ENCODE measurements around the gene ELOVL6. TPM values are rescaled to one million over a fixed set of nuclear protein-coding genes. Genes with fewer than 3 reads are reported as not detected.
"Not testable (repeated sequence)": the region's sequence is repeated elsewhere in the genome, so short reads cannot be mapped to it uniquely, and the experiment has no call there.

Gene ELOVL6
- total and polyA plus RNA-seq, 7 experiments from 2014 or later, result 0.13 to 32.9 (median 0.81) TPM

DNA sequence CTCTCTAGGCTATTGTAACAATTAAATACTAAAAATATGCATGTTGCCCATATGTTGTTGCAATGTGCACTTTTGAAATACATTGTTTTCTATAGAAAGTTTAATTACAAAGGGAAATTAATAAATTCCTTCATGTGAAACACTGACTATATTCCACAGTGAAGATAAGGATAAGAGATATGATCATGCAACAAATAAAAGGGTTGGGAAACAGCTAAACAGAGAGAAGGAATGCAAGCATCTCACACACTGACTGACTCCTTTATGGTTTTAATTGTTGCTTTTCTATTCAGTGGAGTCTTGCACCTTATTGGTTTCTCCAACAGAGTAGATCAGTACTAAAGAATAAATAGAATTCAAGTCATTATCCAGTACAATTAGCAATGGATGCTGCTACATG lies 37.8 kb downstream of the ELOVL6 start:
- POLR2A ChIA-PET, result no interaction called here
- peaks cover 13 to 34% (median 23%) of the 10 kb centered on the region in 7 donors for H3K4me1 Mint-ChIP-seq
- intact Hi-C loops (cut with micrococcal nuclease), result no loop called here

GRCh38 chr4:110159541-110159940 lies 38.9 kb downstream of the ELOVL6 start:
- CTCF ChIA-PET, result no interaction called here
- Histone ChIP-seq H3K9me3 (ENCODE audit: control insufficient read depth in 2 of 3, low read length in 3 of 3) (no peaks in the 10 kb centered on the region), H3K36me3 (ENCODE audit: control insufficient read depth in 2 of 3, insufficient read depth in 3 of 3, low read length in 3 of 3) (no peaks in the 10 kb centered on the region), H3K27me3 (ENCODE audit: control insufficient read depth in 2 of 2, insufficient read depth in 2 of 2, low read length in 2 of 2) (no peaks in the 10 kb centered on the region), H3K4me1 (ENCODE audit: control insufficient read depth in 2 of 2, insufficient read depth in 2 of 2, low read length in 2 of 2) (no peaks in the 10 kb centered on the region), H3K27ac (ENCODE audit: low read depth, low read length) (no peak overlapping the region), H3K4me3 (ENCODE audit: low read length) (no peak overlapping the region)
- ATAC-seq (no peak), DNase-seq (no peak)
- Mint-ChIP-seq H3K4me1 (peaks cover 5 to 27% (median 13%) of the 10 kb centered on the region in 7 donors), H3K36me3 (peaks cover 0 to 37% (median 5%) of the 10 kb centered on the region in 5 donors), H3K9me3 (peaks cover 0 to 11% (median 1%) of the 10 kb centered on the region in 11 donors), H3K27ac (no peak overlapping the region), H3K4me3 (no peak overlapping the region), H3K27me3 (no peaks in the 10 kb centered on the region)
- POLR2A ChIA-PET, result no interaction called here
- intact Hi-C loops (cut with micrococcal nuclease), result loop anchor here in 1 of 2 donors (5.0 kb wide), 1 partner anchor 37 kb away; no protein-coding TSS in a partner anchor

More for the DNA sequence above, 37.8 kb downstream of the ELOVL6 start:
- Mint-ChIP-seq H3K4me3 (no peak overlapping the region), H3K27me3 (no peaks in the 10 kb centered on the region), H3K9me3 (peaks cover 0 to 11% (median 2%) of the 10 kb centered on the region in 11 donors), H3K27ac (no peak overlapping the region), H3K36me3 (peaks cover 0 to 40% (median 5%) of the 10 kb centered on the region in 5 donors)
- DNase-seq (no peak), ATAC-seq (no peak)
- Histone ChIP-seq H3K9me3 (ENCODE audit: control insufficient read depth in 2 of 3, low read length in 3 of 3) (no peaks in the 10 kb centered on the region), H3K4me1 (ENCODE audit: control insufficient read depth in 2 of 2, insufficient read depth in 2 of 2, low read length in 2 of 2) (peaks cover 9 to 11% of the 10 kb centered on the region in 2 donors), H3K36me3 (ENCODE audit: control insufficient read depth in 2 of 3, insufficient read depth in 3 of 3, low read length in 3 of 3) (no peaks in the 10 kb centered on the region), H3K4me3 (ENCODE audit: low read length) (no peak overlapping the region), H3K27ac (ENCODE audit: low read depth, low read length) (no peak overlapping the region), H3K27me3 (ENCODE audit: control insufficient read depth in 2 of 2, insufficient read depth in 2 of 2, low read length in 2 of 2) (no peaks in the 10 kb centered on the region)
- CTCF ChIA-PET, result interaction anchor here (0.6 kb wide), 1 partner anchor 30 kb away, joined by 3 read pairs; no protein-coding TSS in a partner anchor

GRCh38 chr4:110157580-110157979 lies 40.8 kb downstream of the ELOVL6 start:
- Mint-ChIP-seq H3K27me3 (no peaks in the 10 kb centered on the region), H3K4me1 (peaks cover 0 to 15% (median 0%) of the 10 kb centered on the region in 7 donors), H3K27ac (no peak overlapping the region), H3K9me3 (peaks cover 0 to 11% (median 0%) of the 10 kb centered on the region in 11 donors), H3K36me3 (peaks cover 0 to 20% (median 5%) of the 10 kb centered on the region in 5 donors), H3K4me3 (no peak overlapping the region)
- no peaks in the 10 kb centered on the region for H3K36me3 ChIP-seq (ENCODE audit: control insufficient read depth in 2 of 3, insufficient read depth in 3 of 3, low read length in 3 of 3)
- ChIA-PET CTCF (no interaction called here), POLR2A (interaction anchor here (0.7 to 1.0 kb wide), 2 partner anchors 18 to 36 kb away, joined by 3 read pairs; no protein-coding TSS in a partner anchor)
- H3K4me1 ChIP-seq (ENCODE audit: control insufficient read depth in 2 of 2, insufficient read depth in 2 of 2, low read length in 2 of 2), result no peaks in the 10 kb centered on the region
- no peak overlapping the region for H3K27ac ChIP-seq (ENCODE audit: low read depth, low read length)
- DNase-seq (no peak), ATAC-seq (no peak)
- intact Hi-C loops (cut with micrococcal nuclease), result loop anchor here in 1 of 2 donors (5.0 kb wide), 1 partner anchor 35 kb away; no protein-coding TSS in a partner anchor
- no peaks in the 10 kb centered on the region for H3K27me3 ChIP-seq (ENCODE audit: control insufficient read depth in 2 of 2, insufficient read depth in 2 of 2, low read length in 2 of 2)
- no peak overlapping the region for H3K4me3 ChIP-seq (ENCODE audit: low read length)
- no peaks in the 10 kb centered on the region for H3K9me3 ChIP-seq (ENCODE audit: control insufficient read depth in 2 of 3, low read length in 3 of 3)

- intact Hi-C loops (cut with micrococcal nuclease), result loop anchor here in 1 of 2 donors (5.0 kb wide), 1 partner anchor 35 kb away; no protein-coding TSS in a partner anchor
- H3K36me3 ChIP-seq (ENCODE audit: control insufficient read depth in 2 of 3, insufficient read depth in 3 of 3, low read length in 3 of 3); H3K27ac ChIP-seq (ENCODE audit: low read depth, low read length); H3K27me3 Mint-ChIP-seq; DNase-seq; H3K4me3 Mint-ChIP-seq; H3K27ac Mint-ChIP-seq; ATAC-seq; H3K4me1 ChIP-seq (ENCODE audit: control insufficient read depth in 2 of 2, insufficient read depth in 2 of 2, low read length in 2 of 2); H3K4me3 ChIP-seq (ENCODE audit: low read length); H3K27me3 ChIP-seq (ENCODE audit: control insufficient read depth in 2 of 2, insufficient read depth in 2 of 2, low read length in 2 of 2); CTCF ChIA-PET; H3K9me3 ChIP-seq (ENCODE audit: control insufficient read depth in 2 of 3, low read length in 3 of 3): not testable (repeated sequence)
- POLR2A ChIA-PET, result interaction anchor here (0.7 to 1.0 kb wide), 2 partner anchors 18 to 37 kb away, joined by 3 read pairs; no protein-coding TSS in a partner anchor
- Mint-ChIP-seq H3K36me3 (peaks cover 0 to 19% (median 5%) of the 10 kb centered on the region in 5 donors), H3K9me3 (peaks cover 0 to 11% (median 0%) of the 10 kb centered on the region in 11 donors), H3K4me1 (peaks cover 0 to 15% (median 0%) of the 10 kb centered on the region in 7 donors)
These were observed 41.2 kb downstream of the ELOVL6 start for GRCh38 chr4:110157166-110157565.

DNA sequence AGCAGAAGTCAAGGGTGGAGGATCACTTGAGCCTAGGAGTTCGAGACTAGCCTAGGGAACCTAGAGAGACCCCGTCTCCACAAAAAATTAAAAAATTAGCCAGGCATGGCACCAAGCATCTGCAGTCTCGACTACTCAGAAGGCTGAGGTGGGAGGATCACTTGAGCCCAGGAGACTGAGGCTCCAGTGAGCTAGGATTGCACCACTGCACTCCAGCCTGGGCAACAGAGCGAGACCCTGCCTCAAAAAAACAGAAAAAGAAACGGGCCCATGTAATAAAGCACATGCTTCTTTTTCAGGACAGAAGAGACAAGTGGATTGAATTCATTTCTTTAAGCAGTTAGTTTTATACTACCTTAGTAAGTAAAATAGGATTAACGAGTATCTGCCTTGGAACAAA lies 42.0 kb downstream of the ELOVL6 start:
- Mint-ChIP-seq H3K4me1 (peaks cover 0 to 15% (median 0%) of the 10 kb centered on the region in 7 donors), H3K9me3 (peaks cover 0 to 5% (median 0%) of the 10 kb centered on the region in 11 donors), H3K4me3 (no peak overlapping the region), H3K36me3 (peaks cover 0 to 14% (median under 1%) of the 10 kb centered on the region in 5 donors), H3K27ac (no peak overlapping the region), H3K27me3 (no peaks in the 10 kb centered on the region)
- DNase-seq, result no peak
- no peak overlapping the region for H3K4me3 ChIP-seq (ENCODE audit: low read length)
- POLR2A ChIA-PET, result interaction anchor here (1.0 kb wide), 1 partner anchor 38 kb away, joined by 3 read pairs; no protein-coding TSS in a partner anchor
- intact Hi-C loops (cut with micrococcal nuclease), result loop anchor here in 1 of 2 donors (5.0 kb wide), 1 partner anchor 34 kb away; no protein-coding TSS in a partner anchor
- H3K27me3 ChIP-seq (ENCODE audit: control insufficient read depth in 2 of 2, insufficient read depth in 2 of 2, low read length in 2 of 2), result no peaks in the 10 kb centered on the region
- H3K4me1 ChIP-seq (ENCODE audit: control insufficient read depth in 2 of 2, insufficient read depth in 2 of 2, low read length in 2 of 2), result no peaks in the 10 kb centered on the region
- H3K27ac ChIP-seq (ENCODE audit: low read depth, low read length), result no peak overlapping the region
- no peak for ATAC-seq
- no peaks in the 10 kb centered on the region for H3K9me3 ChIP-seq (ENCODE audit: control insufficient read depth in 2 of 3, low read length in 3 of 3)
- CTCF ChIA-PET, result interaction anchor here (0.6 kb wide), 1 partner anchor 52 kb away, joined by 3 read pairs; no protein-coding TSS in a partner anchor
- H3K36me3 ChIP-seq (ENCODE audit: control insufficient read depth in 2 of 3, insufficient read depth in 3 of 3, low read length in 3 of 3), result no peaks in the 10 kb centered on the region

DNA sequence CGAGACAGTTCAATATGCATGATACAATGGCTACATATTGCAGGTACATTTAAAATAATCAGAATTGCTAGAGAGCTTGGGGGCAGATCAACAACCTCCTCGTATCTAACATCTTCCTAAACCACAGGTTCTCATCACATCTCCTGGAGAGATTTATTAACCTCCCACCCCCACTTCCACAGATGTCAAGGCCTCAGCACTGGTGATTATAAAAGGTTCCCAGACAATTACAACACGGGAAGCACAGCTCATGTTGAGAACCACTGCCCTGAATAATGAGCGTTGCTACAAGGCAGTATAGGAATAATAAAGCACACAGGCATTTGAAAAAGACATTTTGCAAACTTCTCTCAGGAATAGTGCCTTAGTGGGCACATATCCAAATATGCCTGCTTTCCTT lies 42.8 kb downstream of the ELOVL6 start:
- intact Hi-C loops (cut with micrococcal nuclease), result loop anchor here in 1 of 2 donors (5.0 kb wide), 1 partner anchor 33 kb away; no protein-coding TSS in a partner anchor
- ChIA-PET CTCF (interaction anchor here (0.6 to 0.7 kb wide), 2 partner anchors 28 to 41 kb away, joined by 3 to 4 read pairs; no protein-coding TSS in a partner anchor), POLR2A (interaction anchor here (1.0 kb wide), 1 partner anchor 10 kb away, joined by 4 read pairs; no protein-coding TSS in a partner anchor)
- peaks cover 0 to 15% (median 0%) of the 10 kb centered on the region in 7 donors for H3K4me1 Mint-ChIP-seq
- Histone ChIP-seq H3K36me3 (ENCODE audit: control insufficient read depth in 2 of 3, insufficient read depth in 3 of 3, low read length in 3 of 3) (no peaks in the 10 kb centered on the region), H3K27me3 (ENCODE audit: control insufficient read depth in 2 of 2, insufficient read depth in 2 of 2, low read length in 2 of 2) (no peaks in the 10 kb centered on the region), H3K4me1 (ENCODE audit: control insufficient read depth in 2 of 2, insufficient read depth in 2 of 2, low read length in 2 of 2) (no peaks in the 10 kb centered on the region), H3K27ac (ENCODE audit: low read depth, low read length) (no peak overlapping the region), H3K4me3 (ENCODE audit: low read length) (no peak overlapping the region), H3K9me3 (ENCODE audit: control insufficient read depth in 2 of 3, low read length in 3 of 3) (no peaks in the 10 kb centered on the region)
- DNase-seq, result no peak
- peaks cover 0 to 10% (median 0%) of the 10 kb centered on the region in 5 donors for H3K36me3 Mint-ChIP-seq
- H3K27ac Mint-ChIP-seq, result no peak overlapping the region
- no peak for ATAC-seq
- H3K4me3 Mint-ChIP-seq, result no peak overlapping the region
- no peaks in the 10 kb centered on the region for H3K27me3 Mint-ChIP-seq
- H3K9me3 Mint-ChIP-seq, result no peaks in the 10 kb centered on the region

Measured in naive thymus-derived CD4-positive, alpha-beta T cell (primary cell).